ENCODE measurements around the gene SKA1.
"Not testable (repeated sequence)": the region's sequence is repeated elsewhere in the genome, so short reads cannot be mapped to it uniquely, and the experiment has no call there.

SKA1 gene

GRCh38 chr18:50432915-50433314 lies 58.1 kb downstream of the SKA1 start:
- DNase-seq: no peak

GRCh38 chr18:50436742-50437141 lies 61.9 kb downstream of the SKA1 start:
- not testable (repeated sequence) for DNase-seq

- DNase-seq: no peak
These were observed 64.7 kb downstream of the SKA1 start for GRCh38 chr18:50439460-50440015.

- no peak for DNase-seq
These were observed 66.2 kb downstream of the SKA1 start for GRCh38 chr18:50441016-50441415.

GRCh38 chr18:50441501-50441900 lies 66.7 kb downstream of the SKA1 start:
- no peak for DNase-seq
